ENCODE measurements around the gene TCEAL2.
"Not testable (repeated sequence)": the region's sequence is repeated elsewhere in the genome, so short reads cannot be mapped to it uniquely, and the experiment has no call there.

TCEAL2 gene

GRCh38 chrX:102125436-102125835 lies at the start of gene TCEAL2:
TSS of gene TCEAL2 (plus strand) at chrX:102125679. CDS start at chrX:102126831, 1,152 bp downstream.
- DNase-seq = not testable (repeated sequence)

- no peak for DNase-seq
These were observed 48.1 kb upstream of the TCEAL2 start for GRCh38 chrX:102077426-102077825.

GRCh38 chrX:102085706-102086105 lies 39.8 kb upstream of the TCEAL2 start:
- no peak for DNase-seq

DNA sequence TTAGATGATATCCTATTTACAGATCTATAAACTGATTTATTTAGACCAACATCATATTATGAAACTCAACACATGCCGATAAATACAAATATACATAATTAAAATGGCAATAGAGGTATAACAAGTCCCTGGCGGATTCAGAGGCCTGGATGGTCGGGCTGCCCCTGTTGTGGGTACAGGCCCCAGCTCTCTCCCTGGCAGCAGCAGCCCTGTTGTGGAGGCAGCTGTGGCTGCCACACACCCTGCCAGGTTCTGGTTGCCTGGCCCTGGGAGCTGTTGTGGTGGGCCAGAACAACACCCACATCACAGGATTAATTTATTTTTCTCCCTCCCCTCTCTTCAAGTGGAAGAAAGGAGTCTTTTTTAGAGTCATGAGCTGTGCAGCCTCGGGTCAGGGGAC lies 12.1 kb upstream of the TCEAL2 start:
- no peak for DNase-seq

- DNase-seq = no peak
These were observed 9.7 kb upstream of the TCEAL2 start for GRCh38 chrX:102115748-102116147.

GRCh38 chrX:102125014-102125413 lies 465 bp upstream of the TCEAL2 start:
- not testable (repeated sequence) for DNase-seq

DNA sequence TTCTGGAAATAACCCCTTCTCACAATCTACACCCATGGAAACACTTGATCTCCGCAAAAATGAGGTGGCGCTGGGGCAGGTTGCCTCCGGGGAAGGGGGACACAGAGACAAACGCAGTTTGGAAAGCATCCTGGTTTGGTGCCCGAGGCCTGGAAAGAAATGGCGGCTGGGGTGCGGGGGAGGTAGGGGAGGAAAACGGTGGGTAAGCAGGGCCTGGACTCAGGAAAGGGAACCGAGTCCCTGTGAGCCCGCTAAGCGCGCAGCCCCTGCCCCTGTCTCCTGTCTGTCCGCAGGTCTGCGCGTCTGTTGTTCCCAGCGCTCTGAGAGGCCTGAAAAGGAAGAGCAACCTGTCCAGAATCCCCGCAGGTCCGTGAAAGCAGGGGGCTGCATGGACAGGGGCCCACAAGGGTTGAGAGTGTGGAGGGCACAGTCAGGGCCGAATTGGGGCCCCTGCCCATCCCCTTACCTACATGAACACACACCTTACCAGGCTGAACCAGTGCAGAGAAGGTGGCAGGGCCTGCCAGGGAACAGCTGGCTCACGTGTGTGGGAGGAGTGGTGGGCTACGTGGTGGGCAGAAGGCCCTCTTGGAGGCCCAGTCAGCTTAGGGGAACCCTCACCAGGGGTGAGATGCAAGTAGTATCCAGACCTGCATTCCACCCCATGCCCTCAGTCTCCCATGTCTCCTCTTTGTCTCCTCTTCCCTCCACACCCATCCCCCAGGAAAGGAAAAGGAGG lies 770 bp downstream of the TCEAL2 start:
- DNase-seq = not testable (repeated sequence)

DNA sequence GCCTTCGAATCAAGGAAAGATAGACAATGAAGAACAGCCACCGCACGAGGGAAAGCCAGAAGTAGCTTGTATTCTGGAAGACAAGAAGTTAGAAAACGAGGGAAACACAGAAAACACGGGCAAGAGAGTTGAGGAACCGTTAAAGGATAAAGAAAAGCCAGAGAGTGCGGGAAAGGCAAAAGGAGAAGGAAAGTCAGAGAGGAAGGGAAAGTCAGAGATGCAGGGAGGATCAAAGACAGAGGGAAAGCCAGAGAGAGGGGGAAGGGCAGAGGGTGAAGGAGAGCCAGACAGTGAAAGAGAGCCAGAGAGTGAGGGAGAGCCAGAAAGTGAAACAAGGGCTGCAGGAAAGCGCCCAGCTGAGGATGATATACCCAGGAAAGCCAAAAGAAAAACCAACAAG lies 1.4 kb downstream of the TCEAL2 start:
- DNase-seq = no peak

DNA sequence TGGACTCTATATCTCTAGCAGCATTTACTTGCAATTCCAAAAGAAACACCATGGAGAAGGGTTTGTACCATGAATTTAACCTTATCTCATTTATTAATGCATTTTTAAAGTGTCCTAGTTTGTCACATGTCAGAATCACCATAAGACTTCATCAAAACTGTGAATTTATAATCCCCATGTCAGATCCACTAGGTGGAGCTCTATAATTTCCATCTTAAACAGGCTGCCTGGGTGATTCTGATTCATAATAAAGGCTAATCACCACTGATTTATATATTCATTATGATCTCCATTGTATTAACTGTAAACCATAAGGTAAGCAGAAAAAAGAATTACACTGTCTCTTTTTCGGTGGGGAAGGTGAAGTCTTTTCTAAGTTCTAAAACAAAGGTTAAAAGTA lies 4.0 kb downstream of the TCEAL2 start:
- no peak for DNase-seq

GRCh38 chrX:102138064-102138463 lies 12.6 kb downstream of the TCEAL2 start:
- no peak for DNase-seq

DNA sequence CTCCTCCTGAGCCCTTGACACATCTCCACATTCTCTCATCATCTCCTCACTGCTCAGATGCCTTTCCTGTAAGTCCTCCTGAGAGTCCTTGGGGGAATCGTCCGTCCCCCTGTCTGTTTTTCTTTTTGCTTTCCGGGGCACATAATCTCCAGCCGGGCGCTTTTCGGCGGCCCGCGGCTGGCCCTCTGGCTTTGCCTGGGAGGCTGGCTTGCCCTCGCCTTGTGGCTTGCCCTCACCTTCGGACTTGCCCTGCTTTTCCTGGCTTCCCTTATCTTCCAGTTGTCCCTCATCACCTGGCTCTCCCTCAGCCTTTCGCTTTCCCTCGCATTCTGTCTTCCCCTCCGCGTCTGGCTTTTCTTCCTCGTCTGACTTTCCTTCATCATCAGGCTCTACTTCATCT lies 15.4 kb downstream of the TCEAL2 start:
- DNase-seq = not testable (repeated sequence)

DNA sequence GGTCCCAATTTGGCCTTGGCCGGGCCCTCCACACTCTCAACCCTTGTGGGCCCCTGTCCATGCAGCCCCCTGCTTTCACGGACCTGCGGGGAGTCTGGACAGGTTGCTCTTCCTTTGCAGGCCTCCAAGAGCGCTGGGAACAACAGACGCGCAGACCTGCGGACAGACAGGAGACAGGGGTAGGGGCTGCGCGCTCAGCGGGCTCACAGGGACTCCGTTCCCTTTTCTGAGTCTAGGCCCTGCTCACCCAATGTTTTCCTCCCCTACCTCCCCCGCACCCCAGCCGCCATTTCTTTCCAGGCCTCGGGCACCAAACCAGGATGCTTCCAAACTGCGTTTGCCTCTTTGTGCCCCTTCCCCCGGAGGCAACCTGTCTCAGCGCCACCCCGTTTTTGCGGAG lies 16.2 kb downstream of the TCEAL2 start:
- not testable (repeated sequence) for DNase-seq

- DNase-seq = not testable (repeated sequence)
These were observed 16.8 kb downstream of the TCEAL2 start, which contains the start of gene TCEAL6 for GRCh38 chrX:102142274-102142673. TSS of gene TCEAL6 (minus strand) at chrX:102142481.

GRCh38 chrX:102154218-102154860 lies 28.9 kb downstream of the TCEAL2 start:
- DNase-seq = no peak

GRCh38 chrX:102154900-102155805 lies 29.7 kb downstream of the TCEAL2 start:
- DNase-seq = no peak

GRCh38 chrX:102155806-102156179 lies 30.3 kb downstream of the TCEAL2 start, which contains the start of gene BEX5:
TSS of gene BEX5 (minus strand) at chrX:102155977. CDS start at chrX:102154265, 1,712 bp downstream.
- DNase-seq = no peak
